ENCODE data around the gene THSD7A.
"Not testable (repeated sequence)": the region's sequence is repeated elsewhere in the genome, so short reads cannot be mapped to it uniquely, and the experiment has no call there.

THSD7A gene

DNA sequence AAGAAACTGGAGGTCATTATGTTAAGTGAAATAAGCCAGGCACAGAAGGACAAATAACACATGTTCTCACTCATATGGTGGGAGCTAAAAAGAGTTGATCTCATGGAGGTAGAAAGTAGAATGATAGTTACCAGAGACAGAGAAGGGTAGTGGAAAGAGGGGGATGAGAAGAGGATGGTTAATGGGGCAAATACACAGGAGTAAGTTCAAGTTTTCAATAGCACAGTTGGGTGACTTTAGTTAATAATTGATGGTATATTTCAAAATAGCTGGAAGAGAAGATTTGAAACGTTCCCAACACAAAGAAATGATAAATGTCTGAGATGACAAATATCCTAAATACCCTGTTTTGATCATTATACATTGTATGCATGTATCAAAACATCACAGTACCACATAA, 261.8 kb downstream of the THSD7A start:
- DNase-seq: no peak

- DNase-seq: no peak
These were observed 264.4 kb downstream of the THSD7A start for GRCh38 chr7:11567571-11567970.

- DNase-seq: peak; percentile 9
These were observed 274.4 kb downstream of the THSD7A start for GRCh38 chr7:11557627-11558026.

DNA sequence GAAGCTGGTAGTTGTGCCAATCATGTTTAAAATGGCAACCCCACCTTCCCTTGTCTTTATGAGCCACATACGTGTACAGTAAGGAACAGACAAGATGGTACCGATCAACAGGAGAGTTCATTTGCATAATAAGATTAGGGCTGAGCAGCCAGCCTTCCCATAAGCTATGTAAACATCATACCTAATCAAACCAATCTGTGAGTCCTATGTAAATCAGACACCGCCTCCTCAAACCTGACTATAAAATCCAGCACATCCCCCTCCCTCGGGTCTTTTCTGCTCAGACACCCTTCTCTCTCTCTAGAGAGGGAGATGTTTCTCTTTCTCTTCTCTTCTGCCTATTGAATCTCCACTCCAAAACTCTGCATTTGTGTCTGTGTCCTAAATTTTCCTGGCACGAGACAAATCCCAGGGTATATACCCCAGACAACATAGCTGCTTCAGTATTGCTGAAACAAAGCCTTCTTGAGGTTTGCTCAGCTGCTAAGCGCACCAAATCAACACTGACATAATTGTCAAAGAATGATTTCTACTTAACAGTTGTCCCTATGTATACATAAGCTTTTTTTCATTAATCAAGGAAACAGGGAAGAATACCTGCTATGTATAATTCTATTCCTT, 279.2 kb downstream of the THSD7A start:
- DNase-seq: no peak

GRCh38 chr7:11551470-11551869, 280.5 kb downstream of the THSD7A start:
- DNase-seq: no peak

DNA sequence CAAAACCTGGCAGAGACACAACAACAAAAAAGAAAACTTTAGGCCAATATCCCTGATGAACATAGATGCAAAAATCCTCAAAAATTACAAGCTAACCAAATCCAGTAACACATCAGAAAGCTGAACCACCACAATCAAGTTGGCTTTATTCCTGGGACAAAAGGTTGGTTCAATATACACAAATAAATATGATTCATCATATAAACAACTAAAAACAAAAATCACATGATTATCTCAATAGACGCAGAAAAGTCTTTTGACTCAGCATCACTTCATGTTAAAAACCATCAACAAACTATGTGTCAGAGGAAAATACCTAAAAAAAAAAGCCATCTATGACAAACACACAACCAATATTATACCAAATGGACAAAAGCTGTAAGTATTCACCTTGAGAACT, 283.5 kb downstream of the THSD7A start:
- no peak for DNase-seq

GRCh38 chr7:11541330-11541729, 290.7 kb downstream of the THSD7A start:
- no peak for DNase-seq

DNA sequence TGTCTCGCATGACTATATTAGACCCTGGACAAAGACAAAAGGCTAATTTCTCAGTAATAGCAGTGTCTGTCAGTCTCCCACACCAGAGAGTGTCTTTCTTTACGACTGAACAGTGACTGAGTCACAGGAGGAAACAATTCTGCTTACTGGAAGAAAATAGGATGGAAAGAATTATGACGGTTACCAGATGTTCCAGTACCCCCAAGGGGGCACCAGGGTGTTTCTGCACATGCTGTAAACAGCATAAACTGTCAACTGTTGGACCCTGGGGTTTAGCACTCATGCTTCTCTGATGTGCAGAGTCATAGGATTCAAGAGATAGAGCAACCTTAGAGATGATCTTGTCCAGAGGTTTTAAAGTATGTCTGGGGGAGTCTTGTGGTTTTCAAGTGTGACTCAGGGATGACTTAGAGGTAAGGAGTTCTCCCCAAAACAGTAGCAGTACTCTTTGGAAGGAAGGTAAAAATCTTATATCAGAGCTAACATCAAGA, 291.7 kb downstream of the THSD7A start:
- DNase-seq: no peak

GRCh38 chr7:11539853-11540252, 292.1 kb downstream of the THSD7A start:
- no peak for DNase-seq

DNA sequence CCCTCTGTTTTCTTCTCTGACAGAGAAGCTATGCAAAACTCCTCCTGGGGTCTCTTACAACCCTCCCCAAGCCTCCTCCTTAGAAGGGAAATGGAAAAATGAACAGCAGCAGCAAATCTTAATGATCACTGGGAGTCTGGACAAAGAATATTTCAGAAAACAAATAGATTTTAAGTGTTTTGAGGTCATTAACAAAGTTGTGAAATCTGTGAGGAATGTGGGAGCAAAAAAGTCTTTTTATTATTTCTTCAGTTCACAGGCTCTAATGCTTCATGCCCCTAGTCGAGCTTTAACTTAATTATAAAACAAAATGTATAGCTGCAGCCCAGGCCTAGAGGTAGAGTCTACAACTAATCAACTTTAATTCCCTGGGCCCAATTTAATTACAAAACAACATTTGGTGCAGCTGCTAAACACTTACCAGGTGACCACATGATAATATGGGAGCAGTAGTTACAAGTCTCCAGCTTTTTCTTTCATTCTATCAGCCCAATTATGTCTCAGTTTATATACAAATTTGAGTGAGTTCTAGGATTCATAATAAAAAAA, 293.2 kb downstream of the THSD7A start:
- no peak for DNase-seq

DNA sequence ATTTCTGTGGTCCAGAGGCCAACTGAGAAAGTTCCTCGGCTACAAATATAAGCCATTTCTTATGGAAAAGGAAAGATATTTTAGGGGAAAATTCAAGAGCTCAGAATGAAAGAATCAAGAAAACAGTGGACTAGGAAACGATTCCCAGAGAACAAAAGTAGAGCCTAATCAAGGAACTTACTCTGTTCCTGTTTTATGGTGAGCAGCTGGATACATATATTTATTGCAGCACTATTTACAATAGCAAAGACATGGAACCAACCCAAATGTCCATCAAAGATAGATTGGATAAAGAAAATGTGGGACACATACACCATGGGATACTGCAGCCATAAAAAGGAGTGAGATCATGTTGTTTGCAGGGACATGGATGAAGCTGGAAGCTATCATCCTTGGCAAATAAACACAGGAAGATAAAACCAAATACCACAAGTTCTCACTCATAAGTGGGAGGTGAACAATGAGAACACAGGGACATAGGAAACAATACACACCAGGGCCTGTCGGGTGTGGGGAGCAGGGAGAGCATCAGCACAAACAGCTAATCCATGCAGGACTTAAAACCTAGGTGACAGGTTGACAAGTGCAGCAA, 298.7 kb downstream of the THSD7A start:
- no peak for DNase-seq

DNA sequence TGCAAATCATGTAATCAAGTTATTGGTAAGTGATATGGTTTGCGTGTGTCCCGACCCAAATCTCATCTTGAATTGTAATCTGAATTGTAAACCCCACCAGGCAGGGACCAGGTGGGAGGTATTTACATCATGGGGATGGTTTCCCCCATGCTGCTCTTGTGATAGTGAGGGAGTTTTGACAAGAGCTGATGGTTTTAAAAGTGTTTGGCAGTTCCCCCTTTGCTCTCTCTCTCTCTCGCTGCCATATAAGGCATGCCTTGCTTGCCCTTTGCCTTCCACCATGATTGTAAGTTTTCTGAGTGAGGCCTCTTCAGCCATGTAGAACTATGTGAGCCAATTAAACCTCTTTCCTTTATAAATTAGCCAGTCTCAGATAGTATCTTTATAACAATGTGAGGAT, 302.6 kb downstream of the THSD7A start:
- DNase-seq: no peak

DNA sequence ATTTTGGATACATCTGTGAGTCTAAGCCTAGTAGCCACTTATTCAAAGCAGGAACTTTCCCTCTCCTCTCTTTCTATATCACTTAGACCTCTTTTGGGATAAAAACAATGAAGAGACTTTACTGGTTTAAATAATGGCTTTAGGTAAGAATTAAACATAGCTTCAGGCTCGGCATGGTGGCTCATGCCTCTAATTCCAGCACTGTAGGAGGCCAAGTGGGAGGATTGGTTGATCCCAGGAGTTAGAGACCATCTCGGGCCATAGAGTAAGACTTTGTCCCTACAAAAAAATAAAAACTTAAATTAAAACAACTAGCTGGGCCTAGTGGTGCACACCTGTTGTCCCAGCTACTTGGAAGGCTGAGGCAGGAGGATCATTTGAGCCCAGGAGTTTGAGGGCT, 304.3 kb downstream of the THSD7A start:
- no peak for DNase-seq

GRCh38 chr7:11524476-11525397, 307.3 kb downstream of the THSD7A start:
- DNase-seq: no peak

- not testable (repeated sequence) for DNase-seq
These were observed 310.0 kb downstream of the THSD7A start for GRCh38 chr7:11521964-11522499.

GRCh38 chr7:11517853-11518252, 314.1 kb downstream of the THSD7A start:
- DNase-seq: no peak

GRCh38 chr7:11516328-11516727, 315.7 kb downstream of the THSD7A start:
- DNase-seq: no peak

DNA sequence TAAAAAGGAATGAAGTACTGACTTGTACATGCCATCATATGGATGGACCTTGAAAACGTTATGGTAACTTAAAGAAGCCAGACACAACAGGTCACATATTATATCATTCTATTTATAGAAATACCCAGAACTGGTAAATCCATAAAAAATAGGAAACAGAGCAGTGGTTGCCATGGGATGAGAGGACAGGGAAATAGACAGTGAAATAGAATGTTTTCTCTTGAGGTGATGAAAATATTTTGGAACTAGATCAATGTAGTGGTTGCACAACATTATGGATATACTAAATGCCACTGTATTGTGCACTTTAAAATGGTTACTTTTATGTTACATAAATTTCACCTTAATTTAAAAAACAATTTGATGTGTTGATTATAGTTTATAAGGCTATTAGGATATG, 318.5 kb downstream of the THSD7A start:
- no peak for DNase-seq

DNA sequence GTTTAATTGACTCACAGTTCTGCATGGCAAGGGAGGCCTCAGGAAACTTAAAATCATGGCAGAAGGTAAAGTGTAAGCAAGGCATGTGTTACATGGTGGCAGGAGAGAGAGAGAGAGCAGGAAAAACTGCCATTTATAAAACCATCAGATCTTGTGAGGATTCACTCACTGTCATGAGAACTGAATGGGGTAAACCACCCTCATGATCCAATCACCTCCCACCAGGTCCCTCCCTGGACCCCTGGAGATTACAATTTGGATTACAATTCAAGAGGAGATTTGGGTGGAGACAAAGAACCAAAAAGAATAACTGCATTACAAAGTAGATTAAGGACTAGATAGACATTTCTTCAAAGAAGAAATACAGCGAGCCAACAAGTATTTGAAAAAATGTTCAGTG, 324.1 kb downstream of the THSD7A start:
- no peak for DNase-seq

DNA sequence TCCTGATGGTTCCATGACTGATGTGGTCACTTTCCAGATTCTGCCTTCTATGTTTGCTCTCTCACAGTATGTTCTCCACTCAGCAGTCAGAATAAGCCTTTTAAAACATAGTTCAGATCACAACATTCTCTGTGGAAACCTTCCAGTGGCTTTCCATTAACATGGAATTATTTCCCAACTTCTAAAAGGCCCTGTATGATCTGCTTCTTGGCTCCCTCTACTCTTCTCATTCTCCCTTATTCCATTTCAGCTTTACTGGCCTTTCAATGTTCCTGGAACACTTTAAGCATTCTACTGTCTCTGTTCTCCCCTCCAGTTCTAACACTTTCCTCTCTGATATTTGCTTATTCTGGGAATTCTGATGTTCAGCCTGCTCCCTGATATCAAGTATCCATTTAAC, 325.6 kb downstream of the THSD7A start:
- no peak for DNase-seq

DNA sequence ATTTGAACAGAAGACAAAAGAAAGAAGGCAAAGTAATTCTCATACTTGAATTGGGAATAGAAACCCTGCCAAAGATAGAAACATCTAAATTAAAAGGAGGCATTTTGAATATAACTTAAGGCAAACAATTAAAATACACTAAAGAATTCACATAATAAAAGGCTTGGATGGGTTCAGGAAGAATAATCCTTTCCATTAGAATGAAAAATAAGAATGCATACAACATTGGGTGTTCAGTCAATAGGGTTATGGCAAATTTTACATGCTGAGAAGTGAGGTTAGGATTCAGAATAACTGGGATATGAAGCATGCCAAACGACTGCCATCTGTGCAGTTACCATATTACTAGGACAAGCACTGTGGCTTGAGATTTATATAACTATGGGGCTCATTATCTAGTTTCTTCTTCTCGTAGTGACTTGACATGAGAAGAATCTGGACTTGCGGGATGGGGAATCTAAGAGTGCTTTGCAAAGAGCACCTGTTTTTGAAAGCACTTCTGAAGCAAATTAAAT, 326.5 kb downstream of the THSD7A start:
- DNase-seq: peak; percentile 53

DNA sequence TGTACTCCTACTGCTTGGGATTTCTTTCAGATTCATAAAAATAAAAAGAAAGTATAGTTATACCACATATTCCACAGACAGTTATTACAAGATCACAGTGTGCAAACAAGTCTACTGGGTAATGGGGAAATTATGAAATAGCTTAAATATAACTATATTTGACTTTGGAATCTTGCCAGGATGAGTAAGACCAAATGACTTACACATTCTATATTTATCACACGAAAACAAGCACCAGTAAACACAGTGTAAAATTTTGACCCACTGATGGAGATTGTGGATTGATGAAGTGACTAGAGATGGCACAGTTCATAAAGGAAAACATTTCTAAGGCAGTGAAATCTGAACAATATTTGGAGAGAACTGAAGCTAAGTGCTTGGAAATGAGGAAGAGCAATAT, 339.7 kb downstream of the THSD7A start:
- peak; percentile 12 for DNase-seq

DNA sequence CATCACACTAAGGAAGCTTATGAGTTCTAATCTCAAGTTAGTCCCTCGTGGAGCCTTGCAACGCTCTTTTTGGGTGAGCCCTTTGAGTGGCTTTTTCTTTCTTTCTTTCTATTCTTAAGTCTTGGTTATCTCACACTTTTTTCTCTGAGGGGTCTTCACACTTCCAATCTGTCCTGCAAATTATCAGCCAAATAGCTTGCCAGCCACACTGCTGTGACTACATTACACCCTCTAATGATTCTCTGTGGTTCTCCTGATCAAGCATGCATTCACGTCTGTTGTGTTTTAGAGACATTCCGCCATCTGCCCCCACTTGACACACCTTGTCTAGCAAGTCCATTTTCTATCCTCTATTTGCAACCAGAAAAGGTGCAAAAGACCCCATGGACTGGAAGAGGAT, 340.2 kb downstream of the THSD7A start:
- DNase-seq: peak; percentile 52
